HEK293 (cell line): ENCODE results near the gene DZIP1.
"Not testable (repeated sequence)": the region's sequence is repeated elsewhere in the genome, so short reads cannot be mapped to it uniquely, and the experiment has no call there.

Source experiments
- GFI1B ChIP-seq: fragments of 450-650 bp; formaldehyde crosslinking; IDR thresholded peaks from 2 replicates; pipeline ENCODE4 v1.5.1; 2016; ENCODE audit warnings: missing biosample characterization, missing genetic modification characterization
- GLI2 ChIP-seq: fragments of 450-650 bp; formaldehyde crosslinking; IDR thresholded peaks from 2 replicates; pipeline ENCODE4; 2017; ENCODE audit warnings: missing biosample characterization, missing genetic modification characterization, low read depth, borderline replicate concordance
- ZBTB8A ChIP-seq: fragments of 450-650 bp; formaldehyde crosslinking; IDR thresholded peaks from 2 replicates; pipeline ENCODE4 v1.5.1; 2016; ENCODE audit warnings: missing biosample characterization, missing genetic modification characterization
- ZFP69B ChIP-seq: fragments of 450-650 bp; formaldehyde crosslinking; IDR thresholded peaks from 2 replicates; pipeline ENCODE4 v1.5.1; 2016; ENCODE audit warnings: missing biosample characterization, missing genetic modification characterization
- ZNF274 ChIP-seq, 2 experiments: fragments of 200-500 bp in 1 of 2; fragments of 450-650 bp in 1 of 2; sonication (Bioruptor generic) in 1 of 2; formaldehyde crosslinking in 1 of 2; IDR thresholded peaks; 2 replicates each; pipeline versions ENCODE4 v1.5.1 to v1.6.1; 2014 to 2016; ENCODE audit warnings: borderline replicate concordance in 1 of 2, inconsistent platforms in 1 of 2, low read length in 1 of 2, missing biosample characterization in 1 of 2, missing genetic modification characterization in 1 of 2
- ZNF433 ChIP-seq: fragments of 450-650 bp; formaldehyde crosslinking; IDR thresholded peaks from 2 replicates; pipeline ENCODE4 v1.5.1; 2016; ENCODE audit warnings: missing biosample characterization, missing genetic modification characterization, low read depth
- ZSCAN30 ChIP-seq: fragments of 450-650 bp; IDR thresholded peaks from 2 replicates; pipeline ENCODE4 v1.5.1; 2018; ENCODE audit warnings: missing biosample characterization, mild to moderate bottlenecking, missing genetic modification characterization, moderate library complexity
- TF ChIP-seq, protein P1 (sequence below): fragments of 450-650 bp; formaldehyde crosslinking; IDR thresholded peaks from 2 replicates; pipeline ENCODE4 v1.5.1; 2016; ENCODE audit warnings: missing biosample characterization, missing genetic modification characterization
- TF ChIP-seq, protein P2 (sequence below): fragments of 450-650 bp; formaldehyde crosslinking; IDR thresholded peaks from 2 replicates; pipeline ENCODE4 v1.5.1; 2016; ENCODE audit warnings: missing biosample characterization, missing genetic modification characterization
- TF ChIP-seq, protein P3 (sequence below): fragments of 450-650 bp; formaldehyde crosslinking; IDR thresholded peaks from 2 replicates; pipeline ENCODE4 v1.5.1; 2016; ENCODE audit warnings: missing biosample characterization, missing genetic modification characterization

DNA sequence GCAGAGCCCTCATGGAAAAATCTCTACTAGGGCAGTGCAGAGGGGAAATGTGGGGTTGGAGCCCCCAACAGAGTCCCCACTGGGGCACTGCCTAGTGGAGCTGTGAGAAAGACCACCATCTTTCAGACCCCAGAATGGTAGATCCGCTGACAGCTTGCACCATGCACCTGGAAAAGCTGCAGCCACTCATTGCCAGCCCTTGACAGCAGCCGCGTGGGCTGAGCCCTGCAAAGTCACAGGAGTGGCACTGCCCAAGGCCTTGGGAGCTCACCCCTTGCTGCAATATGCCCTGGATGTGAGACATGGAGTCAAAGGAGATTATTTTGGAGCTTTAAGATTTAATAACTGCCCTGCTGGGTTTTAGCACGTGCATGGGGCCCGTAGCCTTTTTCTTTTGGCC, 40.5 kb upstream of the DZIP1 start:
- TF ChIP-seq, protein P1, sequence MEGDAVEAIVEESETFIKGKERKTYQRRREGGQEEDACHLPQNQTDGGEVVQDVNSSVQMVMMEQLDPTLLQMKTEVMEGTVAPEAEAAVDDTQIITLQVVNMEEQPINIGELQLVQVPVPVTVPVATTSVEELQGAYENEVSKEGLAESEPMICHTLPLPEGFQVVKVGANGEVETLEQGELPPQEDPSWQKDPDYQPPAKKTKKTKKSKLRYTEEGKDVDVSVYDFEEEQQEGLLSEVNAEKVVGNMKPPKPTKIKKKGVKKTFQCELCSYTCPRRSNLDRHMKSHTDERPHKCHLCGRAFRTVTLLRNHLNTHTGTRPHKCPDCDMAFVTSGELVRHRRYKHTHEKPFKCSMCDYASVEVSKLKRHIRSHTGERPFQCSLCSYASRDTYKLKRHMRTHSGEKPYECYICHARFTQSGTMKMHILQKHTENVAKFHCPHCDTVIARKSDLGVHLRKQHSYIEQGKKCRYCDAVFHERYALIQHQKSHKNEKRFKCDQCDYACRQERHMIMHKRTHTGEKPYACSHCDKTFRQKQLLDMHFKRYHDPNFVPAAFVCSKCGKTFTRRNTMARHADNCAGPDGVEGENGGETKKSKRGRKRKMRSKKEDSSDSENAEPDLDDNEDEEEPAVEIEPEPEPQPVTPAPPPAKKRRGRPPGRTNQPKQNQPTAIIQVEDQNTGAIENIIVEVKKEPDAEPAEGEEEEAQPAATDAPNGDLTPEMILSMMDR = not testable (repeated sequence)
- TF ChIP-seq ZNF433; ZFP69B (tag by site-specific recombination); ZNF274 (IDR thresholded peaks at IDR 0.05; ENCODE audit: low read length); ZNF274 (tag by site-specific recombination; IDR thresholded peaks at IDR 0.05; ENCODE audit: borderline replicate concordance); ZBTB8A; GLI2; GFI1B (tag by site-specific recombination); ZSCAN30 (tag by site-specific recombination): not testable (repeated sequence)
- TF ChIP-seq, protein P2, sequence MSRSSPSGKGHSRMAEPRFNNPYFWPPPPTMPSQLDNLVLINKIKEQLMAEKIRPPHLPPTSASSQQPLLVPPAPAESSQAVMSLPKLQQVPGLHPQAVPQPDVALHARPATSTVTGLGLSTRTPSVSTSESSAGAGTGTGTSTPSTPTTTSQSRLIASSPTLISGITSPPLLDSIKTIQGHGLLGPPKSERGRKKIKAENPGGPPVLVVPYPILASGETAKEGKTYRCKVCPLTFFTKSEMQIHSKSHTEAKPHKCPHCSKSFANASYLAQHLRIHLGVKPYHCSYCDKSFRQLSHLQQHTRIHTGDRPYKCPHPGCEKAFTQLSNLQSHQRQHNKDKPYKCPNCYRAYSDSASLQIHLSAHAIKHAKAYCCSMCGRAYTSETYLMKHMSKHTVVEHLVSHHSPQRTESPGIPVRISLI (tag by site-specific recombination) = not testable (repeated sequence)
- TF ChIP-seq, protein P3, sequence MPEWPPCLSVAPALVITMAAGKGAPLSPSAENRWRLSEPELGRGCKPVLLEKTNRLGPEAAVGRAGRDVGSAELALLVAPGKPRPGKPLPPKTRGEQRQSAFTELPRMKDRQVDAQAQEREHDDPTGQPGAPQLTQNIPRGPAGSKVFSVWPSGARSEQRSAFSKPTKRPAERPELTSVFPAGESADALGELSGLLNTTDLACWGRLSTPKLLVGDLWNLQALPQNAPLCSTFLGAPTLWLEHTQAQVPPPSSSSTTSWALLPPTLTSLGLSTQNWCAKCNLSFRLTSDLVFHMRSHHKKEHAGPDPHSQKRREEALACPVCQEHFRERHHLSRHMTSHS = not testable (repeated sequence)
